T-helper 1 cell treated with Interleukin-12 subunit alpha and Interleukin-12 subunit beta and Interleukin-4 antibody, amounts not matched to agents 30 μg/mL and 1 μg/mL, for 36 hours (primary cell): ENCODE data around the gene C4A.
"Not testable (repeated sequence)": the region's sequence is repeated elsewhere in the genome, so short reads cannot be mapped to it uniquely, and the experiment has no call there.

ENCODE experiments used
- H3K27ac Mint-ChIP-seq: one replicate; pipeline ENCODE4 v1.8.0; 2021; ENCODE audit warnings: mild to moderate bottlenecking, mixed read lengths
- H3K27me3 Mint-ChIP-seq: one replicate; pipeline ENCODE4 v1.8.0; 2021; ENCODE audit warnings: low read depth, mixed read lengths
- H3K36me3 Mint-ChIP-seq: one replicate; pipeline ENCODE4 v1.8.0; 2021; ENCODE audit warnings: low read depth, mixed read lengths
- H3K4me1 Mint-ChIP-seq: one replicate; pipeline ENCODE4 v1.8.0; 2021; ENCODE audit warnings: low read depth, mixed read lengths
- H3K4me3 Mint-ChIP-seq: one replicate; pipeline ENCODE4 v1.8.0; 2021; ENCODE audit warnings: mild to moderate bottlenecking, moderate library complexity, mixed read lengths
- H3K9me3 Mint-ChIP-seq: one replicate; pipeline ENCODE4 v1.8.0; 2021; ENCODE audit warnings: mixed read lengths

Gene C4A

DNA sequence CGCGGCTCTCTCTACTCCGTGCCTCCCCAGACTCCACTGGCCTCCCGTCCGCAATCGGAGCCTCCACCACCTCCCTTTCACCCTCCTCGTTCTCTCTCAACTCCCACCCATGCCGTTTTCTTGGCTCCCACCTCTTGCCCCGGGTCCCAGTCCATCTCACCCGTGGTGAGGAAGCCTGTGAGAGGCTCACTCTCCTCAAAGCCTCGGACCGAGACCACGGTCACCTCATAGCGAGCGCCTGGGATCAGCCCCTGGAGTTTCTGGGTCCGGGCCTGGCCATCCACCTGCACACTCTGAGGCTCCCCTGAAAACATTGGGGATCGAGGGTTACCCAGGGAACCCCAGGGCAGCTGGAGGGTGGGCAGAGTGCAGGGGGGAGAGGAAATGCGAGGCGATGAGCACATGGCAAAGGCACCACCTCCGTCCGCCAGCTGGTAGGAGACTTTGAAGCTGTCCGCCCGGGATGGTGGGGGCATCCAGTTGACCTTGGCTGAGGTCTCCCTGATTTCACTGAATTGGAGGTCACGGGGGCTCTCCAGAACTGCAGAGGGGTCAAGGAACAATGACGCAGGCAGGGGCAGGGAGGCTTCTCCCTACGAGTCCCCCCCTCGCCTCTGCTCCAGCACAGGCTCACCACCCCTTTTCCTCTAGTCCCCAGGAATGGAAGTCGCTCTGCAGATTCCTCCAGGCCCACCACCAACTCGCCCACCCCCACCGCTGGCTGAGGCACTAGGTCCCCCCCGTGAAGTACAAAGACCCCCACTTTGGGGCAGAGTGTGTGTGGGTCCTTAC is 61.9 kb downstream of the C4A start:
- not testable (repeated sequence) for H3K9me3 Mint-ChIP-seq, H3K27ac Mint-ChIP-seq, H3K27me3 Mint-ChIP-seq, H3K4me3 Mint-ChIP-seq, H3K4me1 Mint-ChIP-seq, H3K36me3 Mint-ChIP-seq

DNA sequence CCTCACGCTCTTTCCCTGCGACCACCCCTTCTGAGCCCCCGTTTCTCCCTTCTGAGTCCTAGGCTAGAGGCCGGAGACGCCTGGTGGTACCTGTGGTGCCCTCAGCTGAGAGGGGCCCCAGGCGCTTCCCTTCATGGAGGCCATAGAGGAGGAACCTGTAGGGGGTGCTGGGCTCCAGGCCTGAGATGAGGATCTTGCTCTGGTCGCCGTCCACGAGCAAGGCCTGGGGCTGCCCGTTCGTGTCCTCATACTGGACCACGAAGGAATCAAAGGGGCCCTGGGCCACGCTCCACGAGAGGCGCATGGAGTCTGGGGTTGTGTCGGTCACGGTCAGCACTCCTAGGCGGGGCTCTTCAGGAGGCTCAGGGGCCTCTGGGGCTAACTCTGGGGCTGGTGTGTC is 63.1 kb downstream of the C4A start:
- not testable (repeated sequence) for H3K4me1 Mint-ChIP-seq, H3K36me3 Mint-ChIP-seq, H3K27me3 Mint-ChIP-seq, H3K4me3 Mint-ChIP-seq, H3K27ac Mint-ChIP-seq, H3K9me3 Mint-ChIP-seq

DNA sequence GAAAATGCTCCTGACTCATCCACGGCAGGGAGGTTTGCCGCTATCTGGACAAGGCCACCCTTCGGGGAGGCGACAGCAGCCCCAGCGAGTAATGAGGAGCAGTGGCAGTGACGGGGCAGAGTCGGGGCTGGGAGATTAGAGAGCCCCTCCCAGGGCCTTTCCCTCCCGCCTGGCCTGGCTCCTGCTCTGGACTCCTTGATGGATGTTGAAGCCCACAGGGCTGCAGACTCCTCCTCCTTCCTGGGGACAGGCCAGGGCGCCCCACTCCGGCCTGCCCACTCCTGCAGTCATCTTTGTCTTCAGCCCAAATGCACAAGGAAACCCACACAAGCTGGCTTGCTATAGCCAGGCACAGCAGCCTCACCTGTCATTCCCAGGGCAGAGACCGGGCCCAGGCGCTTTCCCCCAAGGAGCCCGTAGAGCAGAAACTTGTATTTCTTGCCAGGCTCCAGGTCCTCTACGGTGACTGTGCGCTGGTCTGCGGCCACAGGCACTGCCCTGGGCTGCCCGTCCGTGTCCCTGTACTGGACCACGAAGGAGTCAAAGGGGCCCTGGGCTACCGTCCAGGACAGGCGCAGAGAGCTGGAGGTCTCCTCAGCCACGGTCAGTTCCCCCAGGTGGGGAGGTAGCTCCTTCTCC is 64.1 kb downstream of the C4A start:
- H3K27ac Mint-ChIP-seq = no peak overlapping the region
- no peak overlapping the region for H3K4me3 Mint-ChIP-seq
- H3K36me3 Mint-ChIP-seq = no peaks in the 10 kb centered on the region
- H3K27me3 Mint-ChIP-seq = no peaks in the 10 kb centered on the region
- no peaks in the 10 kb centered on the region for H3K4me1 Mint-ChIP-seq
- no peaks in the 10 kb centered on the region for H3K9me3 Mint-ChIP-seq

DNA sequence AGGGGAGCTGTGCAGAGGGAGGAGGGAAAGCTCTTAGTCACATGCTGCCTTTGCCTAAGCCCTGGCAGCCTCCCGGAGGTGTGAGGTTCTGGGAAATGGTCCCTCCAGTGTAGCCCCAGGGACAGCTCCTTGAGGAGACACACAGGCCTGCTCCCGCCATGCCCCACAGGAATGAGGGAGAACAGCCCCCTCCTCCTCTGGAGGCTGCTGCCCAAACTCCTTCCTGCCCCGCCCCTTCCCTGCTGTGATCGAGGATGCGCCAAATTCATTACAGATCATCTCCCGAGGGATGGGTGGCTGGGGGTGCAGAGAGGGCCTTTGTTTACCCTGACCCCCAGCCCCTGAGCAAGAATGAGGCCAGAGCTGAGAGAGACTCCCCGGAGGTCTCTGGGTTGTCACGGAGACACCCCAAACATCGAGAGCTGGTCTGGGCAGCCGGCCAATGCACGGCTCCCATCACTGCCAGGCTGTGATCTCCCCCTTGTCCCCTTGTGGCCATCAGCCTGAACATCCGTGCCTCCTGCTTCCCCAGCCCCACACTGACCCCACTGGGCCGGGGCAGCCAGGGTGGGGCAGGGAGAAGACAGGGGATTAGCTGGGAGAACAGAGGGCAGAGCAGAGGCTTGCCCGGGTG is 64.7 kb downstream of the C4A start:
- Mint-ChIP-seq H3K36me3 (no peaks in the 10 kb centered on the region), H3K4me1 (no peaks in the 10 kb centered on the region), H3K27me3 (no peaks in the 10 kb centered on the region), H3K4me3 (no peak overlapping the region), H3K9me3 (no peaks in the 10 kb centered on the region), H3K27ac (no peak overlapping the region)

DNA sequence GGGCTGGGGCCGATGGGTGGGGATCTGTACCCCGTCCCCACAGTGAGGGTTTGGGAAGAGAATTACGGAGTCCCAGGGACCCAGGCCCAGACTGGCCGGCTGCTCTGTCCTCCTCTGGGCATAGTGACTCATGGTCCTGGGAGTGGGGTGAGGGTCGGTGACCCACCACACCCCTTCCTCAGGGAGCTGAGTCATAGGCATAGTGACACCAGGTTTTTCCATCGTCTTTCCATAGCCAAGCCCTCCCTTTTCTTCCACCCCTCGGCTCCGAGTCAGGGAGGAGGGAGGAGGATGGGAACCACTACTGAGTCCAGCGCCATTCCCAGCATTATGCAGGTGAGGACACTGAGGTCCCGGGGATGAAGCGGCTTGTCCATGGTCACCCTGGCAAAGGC is 65.2 kb downstream of the C4A start:
- H3K4me3 Mint-ChIP-seq = no peak overlapping the region
- no peaks in the 10 kb centered on the region for H3K36me3 Mint-ChIP-seq
- H3K4me1 Mint-ChIP-seq = no peaks in the 10 kb centered on the region
- no peaks in the 10 kb centered on the region for H3K27me3 Mint-ChIP-seq
- H3K27ac Mint-ChIP-seq = no peak overlapping the region
- no peaks in the 10 kb centered on the region for H3K9me3 Mint-ChIP-seq

DNA sequence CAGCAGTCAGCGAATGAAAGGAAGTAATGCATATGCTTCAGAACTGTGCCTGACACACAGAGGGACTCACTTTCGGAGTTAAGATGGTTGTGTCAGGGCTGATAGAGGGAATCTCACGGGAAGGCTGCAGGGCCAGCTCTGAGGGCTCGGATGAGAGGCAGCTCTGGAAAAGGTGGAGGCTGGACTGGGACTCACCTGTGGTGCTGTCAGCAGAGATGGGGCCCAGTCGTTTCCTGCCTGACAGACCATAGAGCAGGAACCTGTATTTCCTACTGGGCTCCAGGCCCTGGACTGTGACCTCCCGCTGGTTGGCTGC is 65.6 kb downstream of the C4A start:
- Mint-ChIP-seq H3K4me3 (no peak overlapping the region), H3K27ac (no peak overlapping the region), H3K4me1 (no peaks in the 10 kb centered on the region), H3K36me3 (no peaks in the 10 kb centered on the region), H3K27me3 (no peaks in the 10 kb centered on the region), H3K9me3 (no peaks in the 10 kb centered on the region)

DNA sequence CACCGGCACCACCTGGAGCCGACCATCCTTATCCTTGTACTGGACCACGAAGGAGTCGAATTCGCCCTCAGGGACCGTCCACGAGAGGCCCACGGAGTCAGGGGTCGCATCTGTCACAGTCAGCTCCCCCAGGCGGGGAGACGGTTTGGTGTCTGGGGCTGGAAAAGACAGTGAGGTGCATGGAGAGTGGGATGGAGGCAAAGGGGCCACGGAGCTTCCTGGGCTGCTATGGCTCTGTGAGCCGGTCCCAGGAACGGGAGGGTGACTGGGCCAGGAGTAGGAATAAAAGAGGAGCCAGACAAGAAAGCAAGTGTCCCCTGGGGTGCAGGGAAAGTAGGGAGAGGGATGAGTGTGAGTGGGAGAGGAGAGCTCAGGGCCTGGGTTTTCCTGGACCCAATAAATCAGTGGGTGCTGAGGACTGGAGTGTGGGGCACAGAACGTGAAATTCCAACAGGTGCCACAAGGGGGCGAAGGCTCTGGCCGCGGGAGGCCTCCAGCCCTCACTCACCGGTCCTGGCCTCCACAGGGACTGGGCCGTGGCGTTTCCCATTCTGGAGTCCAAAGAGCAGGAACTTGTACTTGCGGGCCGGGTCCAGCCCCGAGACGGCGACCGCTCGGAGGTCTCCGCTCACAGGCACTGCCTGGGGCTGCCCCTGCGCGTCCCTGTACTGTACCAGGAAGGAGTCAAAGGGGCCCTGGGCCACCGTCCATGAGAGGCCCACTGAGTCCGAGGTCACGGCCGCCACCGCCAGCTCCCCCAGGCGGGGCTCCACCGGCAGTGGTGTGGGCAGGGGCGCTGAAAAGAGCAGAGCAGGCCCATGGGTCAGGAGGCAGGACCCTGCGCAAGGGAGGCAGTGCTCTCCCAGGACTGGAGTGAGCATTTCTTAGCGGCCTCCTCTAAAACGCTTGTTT is 66.3 kb downstream of the C4A start:
- Mint-ChIP-seq H3K36me3 (no peaks in the 10 kb centered on the region), H3K27me3 (no peaks in the 10 kb centered on the region), H3K4me1 (no peaks in the 10 kb centered on the region), H3K4me3 (no peak overlapping the region), H3K27ac (no peak overlapping the region), H3K9me3 (no peaks in the 10 kb centered on the region)

DNA sequence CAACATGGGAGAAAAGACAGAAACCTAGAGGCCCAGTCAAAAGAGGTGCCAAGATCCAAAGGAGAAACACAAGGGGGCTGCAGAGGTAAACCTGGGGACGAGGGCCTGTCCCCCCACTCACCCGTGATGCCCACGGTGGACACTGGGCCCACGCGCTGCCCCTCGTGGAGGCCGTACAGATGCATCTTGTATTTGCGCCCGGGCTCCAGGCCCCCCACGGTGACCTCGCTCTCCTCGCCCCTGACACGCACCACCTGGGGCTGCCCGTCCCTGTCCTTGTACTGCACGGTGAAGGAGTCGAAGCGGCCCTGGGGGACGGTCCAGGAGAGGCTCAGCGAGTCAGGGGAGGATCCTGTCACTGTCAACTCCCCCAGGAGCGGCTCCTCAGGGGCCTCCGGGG is 67.3 kb downstream of the C4A start:
- H3K27me3 Mint-ChIP-seq, H3K4me1 Mint-ChIP-seq, H3K27ac Mint-ChIP-seq, H3K9me3 Mint-ChIP-seq, H3K4me3 Mint-ChIP-seq, H3K36me3 Mint-ChIP-seq: not testable (repeated sequence)

DNA sequence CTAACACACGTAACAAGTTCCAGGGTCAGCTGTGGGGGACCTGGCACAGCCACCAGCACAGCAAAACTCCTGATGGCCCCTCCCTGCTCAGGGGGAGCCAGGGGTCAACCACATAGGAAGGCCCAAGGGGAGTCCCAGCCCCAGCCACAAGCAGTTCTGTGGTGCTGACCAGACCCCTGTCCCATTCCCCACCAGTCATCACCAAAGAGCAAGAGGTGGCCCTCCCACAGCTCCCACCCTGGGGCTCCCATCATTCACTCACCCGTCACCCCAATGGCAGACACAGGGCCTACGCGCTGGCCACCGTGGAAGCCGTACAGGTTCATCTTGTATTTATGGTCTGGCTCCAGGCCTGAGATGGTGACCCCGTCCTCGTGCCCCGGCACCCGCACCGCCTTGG is 67.9 kb downstream of the C4A start:
- H3K27ac Mint-ChIP-seq, H3K4me1 Mint-ChIP-seq, H3K9me3 Mint-ChIP-seq, H3K36me3 Mint-ChIP-seq, H3K27me3 Mint-ChIP-seq, H3K4me3 Mint-ChIP-seq: not testable (repeated sequence)

DNA sequence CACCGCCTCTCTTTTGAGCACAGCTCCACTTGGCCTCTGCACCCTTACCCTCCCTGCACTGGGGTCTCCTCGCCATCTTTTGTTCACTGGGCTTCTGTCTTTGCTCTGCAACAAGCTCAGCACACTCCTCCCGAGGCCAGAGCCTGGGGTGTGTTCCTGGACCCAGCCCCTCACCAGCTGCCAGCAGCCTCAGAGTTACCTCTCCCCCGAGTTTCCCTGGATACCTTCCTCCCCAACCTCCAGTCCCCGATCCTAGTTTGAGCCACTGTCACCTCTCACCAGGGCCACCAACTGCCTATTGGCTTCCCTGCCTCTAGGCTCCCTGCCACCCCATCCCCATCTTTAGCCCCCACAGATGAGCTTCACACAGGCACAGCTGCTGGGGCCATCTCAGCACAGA is 68.7 kb downstream of the C4A start:
- H3K9me3 Mint-ChIP-seq = no peaks in the 10 kb centered on the region
- no peaks in the 10 kb centered on the region for H3K36me3 Mint-ChIP-seq
- no peaks in the 10 kb centered on the region for H3K4me1 Mint-ChIP-seq
- H3K27ac Mint-ChIP-seq = no peak overlapping the region
- no peaks in the 10 kb centered on the region for H3K27me3 Mint-ChIP-seq
- no peak overlapping the region for H3K4me3 Mint-ChIP-seq
